ENCODE measurements around the gene NDEL1.

GRCh38 chr17:8482546-8482945 lies 46.9 kb downstream of the NDEL1 start:
- no peak for TF ChIP-seq POLR2A (IDR thresholded peaks at IDR 0.05)
- no peak for TF ChIP-seq POLR2AphosphoS5 (IDR thresholded peaks at IDR 0.05; ENCODE audit: insufficient read depth in 1 of 2, low read depth in 1 of 2)
- no peak for TF ChIP-seq CTCF (IDR thresholded peaks at IDR 0.05)
